RPMI8226 (cell line): Measurements from ENCODE around the gene RASA2.
A peak's percentile ranks its signal among the peaks of the same experiment; 100 is the strongest.
"Not testable (repeated sequence)": the region's sequence is repeated elsewhere in the genome, so short reads cannot be mapped to it uniquely, and the experiment has no call there.

Experiments used
- DNase-seq: peaks from one replicate; pipeline ENCODE4 v3.0.0-alpha.2; 2015

The RASA2 gene

GRCh38 chr3:141460097-141460704, 26.6 kb upstream of the RASA2 start:
- DNase-seq, result peak; percentile 88

- no peak for DNase-seq
These were observed 24.5 kb upstream of the RASA2 start for GRCh38 chr3:141462176-141462859.

GRCh38 chr3:141465221-141465620, 21.6 kb upstream of the RASA2 start:
- DNase-seq, result no peak

- no peak for DNase-seq
These were observed 20.1 kb upstream of the RASA2 start for GRCh38 chr3:141466633-141467169.

GRCh38 chr3:141469720-141470119, 17.1 kb upstream of the RASA2 start:
- no peak for DNase-seq

GRCh38 chr3:141471160-141471559, 15.7 kb upstream of the RASA2 start:
- peak; percentile 84 for DNase-seq

- no peak for DNase-seq
These were observed 10.8 kb upstream of the RASA2 start for GRCh38 chr3:141476033-141476432.

GRCh38 chr3:141477224-141477623, 9.6 kb upstream of the RASA2 start:
- DNase-seq, result no peak

GRCh38 chr3:141478139-141478538, 8.7 kb upstream of the RASA2 start:
- DNase-seq, result no peak

- DNase-seq, result not testable (repeated sequence)
These were observed 8.0 kb upstream of the RASA2 start for GRCh38 chr3:141478840-141479239.

- DNase-seq, result no peak
These were observed 4.4 kb upstream of the RASA2 start for GRCh38 chr3:141482245-141482922.

- no peak for DNase-seq
These were observed 2.0 kb upstream of the RASA2 start for GRCh38 chr3:141484701-141485287.

- no peak for DNase-seq
These were observed 959 bp upstream of the RASA2 start for GRCh38 chr3:141485641-141486495.

GRCh38 chr3:141486496-141486745, 406 bp upstream of the RASA2 start:
- no peak for DNase-seq

- peak; percentile 92 for DNase-seq
These were observed 860 bp downstream of the RASA2 start for GRCh38 chr3:141487521-141488252.

- DNase-seq, result peak; percentile 23
These were observed 2.4 kb downstream of the RASA2 start for GRCh38 chr3:141489203-141489602.

- DNase-seq, result no peak
These were observed 4.3 kb downstream of the RASA2 start for GRCh38 chr3:141491081-141491480.

GRCh38 chr3:141491929-141492328, 5.1 kb downstream of the RASA2 start:
- DNase-seq, result no peak

GRCh38 chr3:141493184-141493583, 6.4 kb downstream of the RASA2 start:
- DNase-seq, result no peak

- not testable (repeated sequence) for DNase-seq
These were observed 10.8 kb downstream of the RASA2 start for GRCh38 chr3:141497589-141497988.

GRCh38 chr3:141498598-141499223, 11.9 kb downstream of the RASA2 start:
- peak; percentile 89 for DNase-seq

GRCh38 chr3:141499284-141499683, 12.5 kb downstream of the RASA2 start:
- no peak for DNase-seq
